H1 (cell line): ENCODE results near the gene ATXN7. TPM values are rescaled to one million over a fixed set of nuclear protein-coding genes. Genes with fewer than 3 reads are reported as not detected.

Experiments
- CTCF ChIA-PET: fragments of 300-600 bp; sonication (Branson Sonifier 250); formaldehyde crosslinking; loops from one replicate; lab custom pipeline; 2021; ENCODE audit not compliant: partially characterized antibody; lab: Charles Lee
- POLR2A ChIA-PET: fragments of 300-600 bp; sonication (Branson Sonifier 250); formaldehyde crosslinking; loops from one replicate; lab custom pipeline; 2021; ENCODE audit warnings: inconsistent platforms; ENCODE audit not compliant: partially characterized antibody; lab: Charles Lee
- DNase-seq, 2 experiments: peaks; one replicate each; pipeline versions ENCODE4 v3.0.0 to v3.0.0-alpha.2; 2010 to 2022; ENCODE audit warnings: low spot score in 2 of 2, low read depth in 1 of 2, mixed read lengths in 1 of 2
- FAIRE-seq: peaks from 2 replicates; lab custom pipeline; 2011; peaks lifted over from hg19 to GRCh38; lab: Jason Lieb, UNC
- H2AFZ ChIP-seq: 2 replicates; pipeline ENCODE4 v1.8.1; 2012; ENCODE audit warnings: low read length, inconsistent platforms
- H2AK5ac ChIP-seq: 2 replicates; pipeline ENCODE4 v1.6.1; 2013; ENCODE audit warnings: low read depth, low read length
- H2BK120ac ChIP-seq: replicated peaks from 2 replicates; pipeline ENCODE3; 2013; ENCODE audit warnings: low read depth, low read length, inconsistent platforms
- H2BK12ac ChIP-seq: 2 replicates; pipeline ENCODE4 v1.6.1; 2013; ENCODE audit warnings: low read depth, low read length
- H2BK15ac ChIP-seq: 2 replicates; pipeline ENCODE4 v1.6.1; 2013; ENCODE audit warnings: low read length
- H2BK20ac ChIP-seq: 2 replicates; pipeline ENCODE4 v1.6.1; 2013; ENCODE audit warnings: low read length
- H2BK5ac ChIP-seq: 2 replicates; pipeline ENCODE4 v1.6.1; 2013; ENCODE audit warnings: low read depth, low read length
- H3K14ac ChIP-seq: 2 replicates; pipeline ENCODE4 v1.6.1; 2013; ENCODE audit warnings: inconsistent platforms; ENCODE audit not compliant: insufficient read length
- H3K18ac ChIP-seq: 2 replicates; pipeline ENCODE4 v1.6.1; 2013; ENCODE audit warnings: low read length; ENCODE audit errors: extremely low read depth
- H3K23ac ChIP-seq: 2 replicates; pipeline ENCODE4 v1.6.1; 2013; ENCODE audit warnings: inconsistent platforms; ENCODE audit not compliant: insufficient read length
- H3K23me2 ChIP-seq: 2 replicates; pipeline ENCODE4 v1.6.1; 2013; ENCODE audit warnings: low read depth, low read length
- H3K27ac ChIP-seq: 2 replicates; pipeline ENCODE4 v1.6.1; 2011; ENCODE audit warnings: low read depth, low read length, inconsistent platforms
- H3K27me3 ChIP-seq, 4 experiments: replicated peaks in 1 of 4; 1 replicate in 1 of 4; 2 replicates in 3 of 4; pipeline versions ENCODE4 v1.6.1 to v1.8.1; 2011 to 2013; ENCODE audit warnings: low read length in 3 of 4, mild to moderate bottlenecking in 3 of 4, inconsistent platforms in 2 of 4, mixed read lengths in 2 of 4, moderate library complexity in 1 of 4; ENCODE audit not compliant: control insufficient read depth in 3 of 4, insufficient read depth in 3 of 4; ENCODE audit errors: extremely low read depth in 1 of 4
- H3K36me3 ChIP-seq, 4 experiments: 2 replicates each; pipeline versions ENCODE4 v1.6.1 to v1.8.1; 2011 to 2013; ENCODE audit warnings: mild to moderate bottlenecking in 4 of 4, low read length in 3 of 4, moderate library complexity in 2 of 4, control low read depth in 1 of 4, inconsistent platforms in 1 of 4; ENCODE audit not compliant: insufficient read depth in 4 of 4, control insufficient read depth in 2 of 4
- H3K4ac ChIP-seq: replicated peaks from 2 replicates; pipeline ENCODE3; 2013; ENCODE audit warnings: low read length, low read depth, mixed read lengths, inconsistent platforms; ENCODE audit not compliant: insufficient read length
- H3K4me1 ChIP-seq, 4 experiments: replicated peaks in 1 of 4; 1 replicate in 1 of 4; 2 replicates in 3 of 4; pipeline versions ENCODE4 v1.6.1 to v1.8.1; 2011 to 2013; ENCODE audit warnings: low read length in 3 of 4, inconsistent platforms in 2 of 4, mixed read lengths in 1 of 4; ENCODE audit not compliant: insufficient read depth in 4 of 4, control insufficient read depth in 3 of 4
- H3K4me2 ChIP-seq, 2 experiments: 2 replicates each; pipeline versions ENCODE4 v1.6.1 to v1.8.1; 2011 to 2013; ENCODE audit warnings: low read depth in 2 of 2, low read length in 2 of 2, control low read depth in 1 of 2, inconsistent platforms in 1 of 2, mild to moderate bottlenecking in 1 of 2; ENCODE audit not compliant: insufficient read depth in 1 of 2
- H3K4me3 ChIP-seq, 4 experiments: fragments of 200-600, 300-600 bp in 1 of 4; sonication (generic), shearing (Covaris generic), sonication (Bioruptor Twin) in 1 of 4; 2 replicates each; pipeline versions ENCODE4 v1.5.1 to v1.8.1; 2011 to 2016; ENCODE audit warnings: low read length in 4 of 4, low read depth in 3 of 4, control low read depth in 2 of 4, inconsistent platforms in 2 of 4, mild to moderate bottlenecking in 2 of 4, mixed read lengths in 1 of 4, moderate library complexity in 1 of 4; ENCODE audit not compliant: insufficient read depth in 2 of 4; ENCODE audit errors: extremely low read depth in 1 of 4
- H3K56ac ChIP-seq: replicated peaks from 2 replicates; pipeline ENCODE3; 2013; ENCODE audit warnings: low read depth, mild to moderate bottlenecking, mixed read lengths, low read length, inconsistent platforms; ENCODE audit not compliant: insufficient read length
- H3K79me1 ChIP-seq: 2 replicates; pipeline ENCODE4 v1.6.1; 2013; ENCODE audit warnings: low read depth, low read length, control low read depth
- H3K79me2 ChIP-seq, 2 experiments: 2 replicates each; pipeline versions ENCODE4 v1.6.1 to v1.8.1; 2012 to 2013; ENCODE audit warnings: low read length in 2 of 2, mild to moderate bottlenecking in 2 of 2, inconsistent platforms in 1 of 2; ENCODE audit not compliant: insufficient read depth in 2 of 2, control insufficient read depth in 1 of 2
- H3K9ac ChIP-seq, 4 experiments: replicated peaks in 1 of 4; 1 replicate in 1 of 4; 2 replicates in 3 of 4; pipeline versions ENCODE4 v1.6.1 to v1.8.1; 2011 to 2013; ENCODE audit warnings: low read depth in 3 of 4, low read length in 3 of 4, control low read depth in 2 of 4, mild to moderate bottlenecking in 2 of 4, moderate library complexity in 2 of 4, inconsistent platforms in 1 of 4; ENCODE audit errors: extremely low read depth in 1 of 4
- H3K9me3 ChIP-seq, 2 experiments: 2 replicates each; pipeline versions ENCODE4 v1.6.1 to v1.8.1; 2012 to 2013; ENCODE audit warnings: mild to moderate bottlenecking in 2 of 2, moderate library complexity in 2 of 2, control low read depth in 1 of 2, inconsistent platforms in 1 of 2, low read depth in 1 of 2, low read length in 1 of 2, mixed read lengths in 1 of 2; ENCODE audit not compliant: insufficient read depth in 2 of 2
- H4K20me1 ChIP-seq, 2 experiments: replicated peaks in 1 of 2; 2 replicates each; pipeline versions ENCODE3 to v1.8.1; 2011 to 2013; ENCODE audit warnings: inconsistent platforms in 2 of 2, low read length in 2 of 2, mild to moderate bottlenecking in 1 of 2; ENCODE audit not compliant: insufficient read depth in 2 of 2, control insufficient read depth in 1 of 2
- H4K5ac ChIP-seq: 2 replicates; pipeline ENCODE4 v1.6.1; 2013; ENCODE audit warnings: low read length, low read depth, mixed read lengths, inconsistent platforms; ENCODE audit not compliant: insufficient read length
- H4K8ac ChIP-seq: 2 replicates; pipeline ENCODE4 v1.8.0; 2013; ENCODE audit warnings: mild to moderate bottlenecking, moderate library complexity, low read length, inconsistent platforms; ENCODE audit not compliant: insufficient read depth; ENCODE audit errors: extremely low read depth
- H4K91ac ChIP-seq: replicated peaks from 2 replicates; pipeline ENCODE3; 2013; ENCODE audit warnings: low read length, mixed read lengths, inconsistent platforms; ENCODE audit not compliant: insufficient read length
- CTBP2 ChIP-seq: IDR thresholded peaks from 2 replicates; pipeline ENCODE4 v1.7.0; 2011; ENCODE audit warnings: borderline replicate concordance, mild to moderate bottlenecking, moderate library complexity, mixed read lengths, low read length; ENCODE audit not compliant: insufficient read depth, insufficient read length
- EGR1 ChIP-seq: IDR thresholded peaks from 2 replicates; pipeline ENCODE4 v1.6.1; 2011; ENCODE audit warnings: low read depth, low read length, borderline replicate concordance
- HDAC6 ChIP-seq: IDR thresholded peaks from one replicate; pipeline ENCODE4 v1.7.1; 2012; ENCODE audit warnings: low read depth, mild to moderate bottlenecking, inconsistent platforms, low read length, moderate library complexity
- NANOG ChIP-seq: IDR thresholded peaks from 2 replicates; pipeline ENCODE4 v1.6.1; 2011; ENCODE audit warnings: low read length, low read depth, mild to moderate bottlenecking, inconsistent platforms; ENCODE audit not compliant: insufficient read depth, poor library complexity, severe bottlenecking
- RAD21 ChIP-seq, 2 experiments: IDR thresholded peaks in 1 of 2; conservative IDR thresholded peaks in 1 of 2; 2 replicates each; pipeline ENCODE4 v1.6.1; 2011; ENCODE audit warnings: low read depth in 2 of 2, low read length in 2 of 2, improper control_type of control experiment in 1 of 2, inconsistent platforms in 1 of 2, mild to moderate bottlenecking in 1 of 2, moderate library complexity in 1 of 2
- RBBP5 ChIP-seq: IDR thresholded peaks from 2 replicates; pipeline ENCODE4 v1.7.1; 2012; ENCODE audit warnings: low read depth, mild to moderate bottlenecking, inconsistent platforms, low read length, moderate library complexity, borderline replicate concordance
- SIX5 ChIP-seq: IDR thresholded peaks from 2 replicates; pipeline ENCODE4 v1.6.1; 2011; ENCODE audit warnings: mild to moderate bottlenecking, low read depth, low read length
- SP1 ChIP-seq: IDR thresholded peaks from 2 replicates; pipeline ENCODE4 v1.6.1; 2011; ENCODE audit warnings: low read depth, low read length
- WGBS, 2 experiments: shearing (Covaris generic) in 1 of 2; methylation state at CpG; one replicate each; pipeline versions ENCODE4 v1.1.6 to v1.1.7; 2013 to 2015; ENCODE audit warnings: low lambda C conversion rate in 2 of 2, mixed read lengths in 2 of 2, inconsistent platforms in 1 of 2, low coverage in 1 of 2, missing lambda C conversion rate in 1 of 2; ENCODE audit not compliant: insufficient replicate concordance in 2 of 2, insufficient coverage in 1 of 2, insufficient read length in 1 of 2; ENCODE audit errors: extremely low coverage in 1 of 2, missing lambda C conversion rate in 1 of 2; 5-methylcytosine and 5-hydroxymethylcytosine counted together
- polyA plus RNA-seq, 7 experiments: library from polyadenylated mRNA; depleted of rRNA in 3 of 7; stranded (reverse) in 5 of 7; unstranded in 2 of 7; fragments of >200 nt in 5 of 7; fragments of 200-250 nt in 2 of 7; gene quantifications; 1 replicate in 5 of 7; 2 replicates in 1 of 7; 4 replicates in 1 of 7; pipeline versions ENCODE4 v1.2.1 to v1.2.3, GENCODE V29; 2011 to 2013; ENCODE audit warnings: missing spikeins in 2 of 7, mixed read lengths in 2 of 7
- total RNA-seq: library from RNA; stranded (reverse); fragmentation: NEBNext Ultra II Directional; extraction: Animal tissue kit (Norgen Biotek cat#: 25700); gene quantifications from 2 replicates; pipeline ENCODE4 v1.2.1, GENCODE V29; 2021

Gene ATXN7
- total and polyA plus RNA-seq, 2 of the 8 experiments (the other 6 are each of a cell fraction or from before 2014, with no cell fraction given): 15.5 to 16.8 TPM

DNA sequence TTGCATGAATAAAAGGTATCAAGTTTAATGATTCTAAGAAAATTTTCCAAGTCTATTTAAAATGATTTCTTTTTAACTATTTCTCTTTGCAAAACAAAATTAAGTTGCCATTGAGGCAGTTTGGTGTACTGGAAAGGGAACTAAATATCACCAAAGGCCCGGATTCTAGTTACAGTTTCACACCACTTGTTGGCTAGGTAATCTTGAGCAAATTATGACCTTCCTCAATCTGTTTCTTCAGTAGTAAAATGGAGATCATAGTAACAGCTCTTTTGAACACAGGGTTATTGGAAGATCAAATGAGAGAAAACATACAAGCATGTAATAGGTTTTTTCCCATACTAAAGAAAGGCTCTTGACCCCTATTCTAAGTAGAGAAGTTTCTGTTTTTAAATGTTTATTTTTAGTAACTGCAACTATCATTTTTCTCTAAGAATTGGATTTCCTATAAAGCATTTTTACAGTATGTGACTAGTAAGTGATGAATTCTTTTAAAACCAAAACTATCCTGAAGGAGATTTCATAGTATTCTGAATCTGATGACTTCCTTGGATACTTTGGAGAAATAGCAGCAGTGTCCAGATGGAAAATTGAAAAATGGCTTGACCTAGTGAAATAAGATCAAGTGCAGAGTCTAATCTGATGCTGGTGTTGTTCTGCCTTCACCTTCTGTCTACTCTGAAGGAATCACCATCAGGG is 32.8 kb downstream of the ATXN7 start:
- no peak for DNase-seq
- H3K4ac ChIP-seq: no peak overlapping the region
- TF ChIP-seq EGR1 (no peak), HDAC6 (no peak), SP1 (no peak), SIX5 (no peak), RAD21 (IDR thresholded peaks at IDR 0.05 in 1 of 2, conservative IDR thresholded peaks at IDR 0.05 in 1 of 2; ENCODE audit: low read depth in 2 of 2, low read length in 2 of 2) (no peak), NANOG (no peak), CTBP2 (no peak), RBBP5 (no peak)
- no peak overlapping the region for H4K8ac ChIP-seq
- H3K56ac ChIP-seq: no peak overlapping the region
- no peak overlapping the region for H2BK20ac ChIP-seq
- H4K20me1 ChIP-seq: no peaks in the 10 kb centered on the region
- H3K9me3 ChIP-seq: no peaks in the 10 kb centered on the region
- H3K79me1 ChIP-seq: 0 out of 2 replicates have a peak, but pooled peaks cover 3% of the 10 kb centered on the region
- H2BK120ac ChIP-seq: no peak overlapping the region
- CTCF ChIA-PET: interaction anchor here (0.8 to 1.6 kb wide), 3 partner anchors 21 to 66 kb away, joined by 3 to 5 read pairs (median 4); no protein-coding TSS in a partner anchor
- H3K23me2 ChIP-seq: no peaks in the 10 kb centered on the region
- no peaks in the 10 kb centered on the region for H3K27me3 ChIP-seq
- H2AK5ac ChIP-seq: no peak overlapping the region
- H4K5ac ChIP-seq: no peak overlapping the region
- no peak overlapping the region for H2BK12ac ChIP-seq
- POLR2A ChIA-PET: interaction anchor here (0.7 kb wide), 1 partner anchor 15 kb away, joined by 3 read pairs; no protein-coding TSS in a partner anchor
- no peak overlapping the region for H4K91ac ChIP-seq
- 86% methylated on average over 1 of the region's 1 CpG; no CpG with 5 or more reads in 1 of the 2 experiments for WGBS, 2 experiments
- peaks cover 0 to 4% (median 0%) of the 10 kb centered on the region in 4 experiments; a peak in 3 of 8 replicates for H3K36me3 ChIP-seq
- H2BK5ac ChIP-seq: no peak overlapping the region
- no peak overlapping the region for H2AFZ ChIP-seq
- no peak overlapping the region for H3K18ac ChIP-seq
- no peak overlapping the region for H3K23ac ChIP-seq
- H3K9ac ChIP-seq: no peak overlapping the region
- no peak overlapping the region for H3K4me3 ChIP-seq
- H3K4me2 ChIP-seq: no peak overlapping the region
- H2BK15ac ChIP-seq: no peak overlapping the region
- H3K14ac ChIP-seq: no peak overlapping the region
- no peak overlapping the region for H3K27ac ChIP-seq
- no peak for FAIRE-seq
- peaks cover 0 to 10% of the 10 kb centered on the region in 2 experiments; a peak in 1 of 4 replicates for H3K79me2 ChIP-seq
- peaks cover 0 to 3% (median 0%) of the 10 kb centered on the region in 4 experiments; a peak in 1 of 7 replicates for H3K4me1 ChIP-seq
